IPS-20b (cell line): ENCODE results near the gene ERO1A.
"Not testable (repeated sequence)": the region's sequence is repeated elsewhere in the genome, so short reads cannot be mapped to it uniquely, and the experiment has no call there.

Experiments
- H3K27ac ChIP-seq: one replicate; pipeline ENCODE4 v1.5.1; 2013; ENCODE audit warnings: low read length
- H3K27me3 ChIP-seq: 2 replicates; pipeline ENCODE4 v1.6.1; 2013; ENCODE audit warnings: mild to moderate bottlenecking, low read length, inconsistent platforms; ENCODE audit not compliant: insufficient read depth
- H3K36me3 ChIP-seq: 2 replicates; pipeline ENCODE4 v1.6.1; 2013; ENCODE audit warnings: low read depth, mild to moderate bottlenecking, inconsistent platforms, low read length, moderate library complexity; ENCODE audit not compliant: insufficient read depth
- H3K4me1 ChIP-seq: 2 replicates; pipeline ENCODE4 v1.6.1; 2013; ENCODE audit warnings: mild to moderate bottlenecking, control low read depth, inconsistent platforms, low read length, moderate library complexity; ENCODE audit not compliant: insufficient read depth
- H3K4me3 ChIP-seq: 2 replicates; pipeline ENCODE4 v1.5.1; 2013; ENCODE audit warnings: mild to moderate bottlenecking, low read length, inconsistent platforms
- H3K9ac ChIP-seq: 2 replicates; pipeline ENCODE4 v1.6.1; 2013; ENCODE audit warnings: low read depth, mild to moderate bottlenecking, inconsistent platforms, low read length, moderate library complexity
- H3K9me3 ChIP-seq: 2 replicates; pipeline ENCODE4 v1.6.1; 2013; ENCODE audit warnings: mild to moderate bottlenecking, low read depth, low read length, inconsistent platforms; ENCODE audit not compliant: insufficient read depth

ERO1A gene

GRCh38 chr14:52695481-52696091 lies at the start of gene ERO1A:
Gene ERO1A, minus strand, starts transcription at chr14:52695558. Its CDS starts 77 bp downstream, at chr14:52695481.
- Histone ChIP-seq H3K9me3 (no peaks in the 10 kb centered on the region), H3K4me1 (no peaks in the 10 kb centered on the region; the same call in 1 of the 2 replicates), H3K4me3 (peak within 1 kb of the TSS; percentile 92), H3K9ac (peak within 1 kb of the TSS; percentile 61), H3K27me3 (peaks cover 25% of the 10 kb centered on the region), H3K36me3 (no peaks in the 10 kb centered on the region), H3K27ac (no peak within 1 kb of the TSS)

DNA sequence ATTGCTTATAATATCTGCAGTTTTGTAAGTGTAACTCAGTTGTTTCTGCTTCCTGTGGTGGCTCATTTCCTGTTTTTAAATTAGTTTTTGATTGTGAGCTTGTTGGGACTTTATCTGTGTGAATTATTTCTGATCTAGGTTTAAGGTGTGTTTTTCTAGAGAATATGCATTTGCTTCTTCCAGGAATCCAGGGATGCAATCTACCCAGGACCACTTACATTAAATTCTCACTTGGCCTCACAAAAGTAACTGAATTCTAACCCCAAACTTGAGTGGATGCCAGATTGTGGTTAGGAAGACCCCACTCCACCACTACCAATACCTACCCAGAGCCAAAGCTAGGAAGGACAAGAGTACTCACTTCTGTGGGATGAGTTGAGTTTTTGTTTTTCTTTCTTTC lies 46.5 kb upstream of the ERO1A start:
- Histone ChIP-seq H3K36me3 (peaks cover 16% of the 10 kb centered on the region), H3K9ac (no peak overlapping the region), H3K27ac (no peak overlapping the region), H3K4me1 (0 out of 2 replicates have a peak, but pooled peaks cover 4% of the 10 kb centered on the region), H3K27me3 (no peaks in the 10 kb centered on the region), H3K4me3 (no peak overlapping the region), H3K9me3 (no peaks in the 10 kb centered on the region)

- Histone ChIP-seq H3K4me1 (peaks cover 8% of the 10 kb centered on the region; the same call in 1 of the 2 replicates), H3K9ac (no peak overlapping the region), H3K4me3 (no peak overlapping the region), H3K27me3 (no peaks in the 10 kb centered on the region), H3K27ac (no peak overlapping the region), H3K9me3 (no peaks in the 10 kb centered on the region), H3K36me3 (peaks cover 8% of the 10 kb centered on the region; the same call in 1 of the 2 replicates)
These were observed 45.4 kb upstream of the ERO1A start for GRCh38 chr14:52740751-52741150.

DNA sequence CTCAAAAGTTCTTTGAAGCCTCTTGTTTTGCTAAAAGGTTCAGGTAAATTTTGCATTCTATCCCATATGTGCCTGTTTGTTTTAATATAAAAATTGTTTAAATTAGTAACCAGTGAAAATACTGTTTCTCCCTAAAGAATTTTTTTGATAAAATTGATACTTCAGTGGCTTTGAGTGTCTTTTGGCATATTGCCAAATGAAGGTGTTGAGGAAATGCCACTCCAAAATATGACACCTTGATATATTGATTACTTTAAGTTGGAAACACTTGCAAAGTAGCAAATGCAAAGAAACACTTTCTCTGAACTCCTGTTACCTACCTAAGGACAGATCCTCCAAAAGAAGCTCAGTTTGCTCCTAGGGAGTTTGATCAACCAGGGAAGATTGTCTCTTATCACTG lies 43.1 kb upstream of the ERO1A start:
- peaks cover 9% of the 10 kb centered on the region; the same call in 1 of the 2 replicates for H3K36me3 ChIP-seq
- no peak overlapping the region for H3K27ac ChIP-seq
- no peaks in the 10 kb centered on the region for H3K27me3 ChIP-seq
- no peak overlapping the region for H3K9ac ChIP-seq
- H3K4me3 ChIP-seq, result no peak overlapping the region
- H3K4me1 ChIP-seq, result peaks cover 15% of the 10 kb centered on the region
- no peaks in the 10 kb centered on the region for H3K9me3 ChIP-seq

DNA sequence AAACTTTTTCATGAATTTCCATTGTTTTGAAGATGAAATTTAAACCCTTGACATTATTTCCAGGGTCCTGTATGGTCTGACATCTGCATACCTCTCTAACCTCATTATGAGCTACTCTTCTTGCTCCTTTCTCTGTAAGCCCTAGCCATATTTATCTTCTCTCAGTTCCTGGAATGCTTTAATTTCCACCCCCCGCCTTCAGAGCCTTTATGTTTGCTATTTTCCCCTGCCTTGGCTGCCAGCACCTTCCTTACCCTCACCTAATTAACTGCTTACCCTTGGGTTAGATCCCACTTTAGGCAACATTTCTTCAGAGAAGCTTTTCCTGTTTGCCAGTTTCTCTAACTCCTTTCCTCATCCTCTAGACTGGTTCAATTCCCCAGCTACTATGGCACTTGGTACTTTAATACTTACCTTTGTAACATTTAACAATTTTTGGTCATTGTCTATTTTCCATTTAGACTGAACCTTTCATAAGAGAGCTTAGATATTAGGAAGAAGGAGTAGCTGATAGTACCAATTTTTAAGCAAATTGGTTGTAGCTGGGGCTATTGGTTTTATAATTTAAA lies 40.6 kb upstream of the ERO1A start:
- H3K9me3 ChIP-seq, result no peaks in the 10 kb centered on the region
- H3K9ac ChIP-seq, result no peak overlapping the region
- H3K27me3 ChIP-seq, result no peaks in the 10 kb centered on the region
- peaks cover 15% of the 10 kb centered on the region; the same call in 1 of the 2 replicates for H3K36me3 ChIP-seq
- H3K4me3 ChIP-seq, result no peak overlapping the region
- no peak overlapping the region for H3K27ac ChIP-seq
- H3K4me1 ChIP-seq, result peaks cover 17% of the 10 kb centered on the region

DNA sequence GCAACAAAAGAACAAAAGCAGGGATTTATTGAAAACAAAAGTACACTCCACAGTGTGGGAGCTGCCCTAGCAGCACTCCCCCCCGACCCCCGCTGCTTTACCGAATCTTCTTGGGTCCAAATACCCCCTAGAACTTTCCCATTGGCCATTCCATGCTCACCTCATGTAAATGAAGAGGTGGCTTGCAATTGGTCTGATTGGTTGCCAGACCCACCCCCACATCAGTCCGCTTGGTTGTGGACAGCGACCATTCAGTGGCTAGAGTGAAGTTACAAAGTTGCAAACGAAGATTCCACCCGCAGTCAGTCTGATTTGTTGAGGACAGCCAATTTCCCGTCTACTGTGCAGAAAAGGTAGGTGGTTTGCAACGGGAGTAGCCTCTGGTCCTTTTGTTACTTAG lies 38.5 kb upstream of the ERO1A start:
- H3K4me1 ChIP-seq, result peaks cover 13% of the 10 kb centered on the region
- no peak overlapping the region for H3K9ac ChIP-seq
- H3K27me3 ChIP-seq, result no peaks in the 10 kb centered on the region
- no peak overlapping the region for H3K4me3 ChIP-seq
- peaks cover 16% of the 10 kb centered on the region; the same call in 1 of the 2 replicates for H3K36me3 ChIP-seq
- H3K27ac ChIP-seq, result no peak overlapping the region
- no peaks in the 10 kb centered on the region for H3K9me3 ChIP-seq

GRCh38 chr14:52730709-52731111 lies 35.4 kb upstream of the ERO1A start:
- peak overlapping the region; percentile 91 for H3K27ac ChIP-seq
- peaks cover 9% of the 10 kb centered on the region for H3K4me1 ChIP-seq
- H3K9ac ChIP-seq, result peak overlapping the region; percentile 91
- peaks cover 43% of the 10 kb centered on the region for H3K36me3 ChIP-seq
- H3K4me3 ChIP-seq, result peak overlapping the region; percentile 95
- no peaks in the 10 kb centered on the region for H3K9me3 ChIP-seq
- H3K27me3 ChIP-seq, result no peaks in the 10 kb centered on the region

- H3K4me3 ChIP-seq, result peak within 1 kb of the TSS; percentile 95
- peak within 1 kb of the TSS; percentile 91 for H3K27ac ChIP-seq
These were observed 34.8 kb upstream of the ERO1A start, which contains the start of gene STYX for GRCh38 chr14:52729925-52730708. Gene STYX, plus strand, starts transcription at chr14:52730166. Its CDS starts 309 bp downstream, at chr14:52730475.

GRCh38 chr14:52729585-52729924 lies 34.2 kb upstream of the ERO1A start:
- H3K9me3 ChIP-seq, result no peaks in the 10 kb centered on the region
- peak overlapping the region; percentile 65 for H3K4me3 ChIP-seq
- H3K27ac ChIP-seq, result no peak overlapping the region
- H3K9ac ChIP-seq, result peak overlapping the region; percentile 64; the same call in 1 of the 2 replicates
- H3K27me3 ChIP-seq, result no peaks in the 10 kb centered on the region
- peaks cover 54% of the 10 kb centered on the region for H3K36me3 ChIP-seq
- H3K4me1 ChIP-seq, result peaks cover 6% of the 10 kb centered on the region

More at GRCh38 chr14:52729925-52730708, 34.8 kb upstream of the ERO1A start, which contains the start of gene STYX:
- H3K9ac ChIP-seq, result peak within 1 kb of the TSS; percentile 91
- H3K36me3 ChIP-seq, result peaks cover 49% of the 10 kb centered on the region
- no peaks in the 10 kb centered on the region for H3K27me3 ChIP-seq
- no peaks in the 10 kb centered on the region for H3K9me3 ChIP-seq
- peaks cover 6% of the 10 kb centered on the region for H3K4me1 ChIP-seq

DNA sequence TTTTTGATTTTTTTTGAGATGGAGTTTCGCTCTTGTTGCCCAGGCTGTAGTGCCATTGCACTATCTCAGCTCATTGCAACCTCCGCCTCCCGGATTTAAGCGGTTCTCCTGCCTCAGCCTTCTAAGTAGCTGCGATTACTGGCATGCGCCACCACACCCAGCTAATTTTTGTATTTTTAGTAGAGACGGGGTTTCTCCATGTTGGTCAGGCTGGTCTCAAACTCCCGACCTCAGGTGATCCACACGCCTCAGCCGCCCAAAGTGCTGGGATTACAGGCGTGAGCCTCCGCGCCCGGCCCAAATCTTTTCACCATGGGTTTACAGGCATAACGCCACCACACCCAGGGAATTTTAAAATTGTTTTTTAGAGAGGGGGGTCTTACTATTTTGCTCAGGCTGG lies 33.7 kb upstream of the ERO1A start:
- H3K4me1 ChIP-seq, H3K9me3 ChIP-seq, H3K27ac ChIP-seq, H3K9ac ChIP-seq, H3K27me3 ChIP-seq: not testable (repeated sequence)
- H3K36me3 ChIP-seq, result peaks cover 54% of the 10 kb centered on the region
- H3K4me3 ChIP-seq, result peak overlapping the region; percentile 65; the same call in 1 of the 2 replicates

- H3K36me3 ChIP-seq, result peaks cover 59% of the 10 kb centered on the region
- not testable (repeated sequence) for H3K4me1 ChIP-seq, H3K27me3 ChIP-seq, H3K9ac ChIP-seq, H3K27ac ChIP-seq, H3K4me3 ChIP-seq, H3K9me3 ChIP-seq
These were observed 32.2 kb upstream of the ERO1A start for GRCh38 chr14:52727509-52727908.

DNA sequence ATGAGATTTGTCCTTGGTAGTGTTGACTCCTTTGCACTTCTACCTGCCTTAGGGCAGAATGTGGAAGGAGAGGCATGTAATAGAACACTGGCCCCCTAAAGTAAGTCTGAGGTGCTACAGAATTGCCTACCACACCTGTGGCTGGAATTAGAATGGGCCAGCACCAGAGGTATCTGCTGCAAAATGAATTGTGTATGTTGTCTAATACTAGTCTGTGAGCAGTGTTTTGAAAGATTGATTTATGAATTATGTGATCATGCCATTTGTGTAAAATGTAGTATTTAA lies 28.9 kb upstream of the ERO1A start:
- H3K4me3 ChIP-seq, result no peak overlapping the region
- H3K9ac ChIP-seq, result no peak overlapping the region
- no peaks in the 10 kb centered on the region for H3K27me3 ChIP-seq
- no peak overlapping the region for H3K27ac ChIP-seq
- peaks cover 91% of the 10 kb centered on the region for H3K36me3 ChIP-seq
- H3K4me1 ChIP-seq, result no peaks in the 10 kb centered on the region
- no peaks in the 10 kb centered on the region for H3K9me3 ChIP-seq
